Activated naive CD8-positive, alpha-beta T cell treated with anti-CD3 and anti-CD28 coated beads, Interleukin-2, amount 10 ng/mL, durations not matched to agents 7 days and 5 days (primary cell): ENCODE measurements around the gene KCNC1. TPM values are rescaled to one million over a fixed set of nuclear protein-coding genes. Genes with fewer than 3 reads are reported as not detected.

Experiments used
- ATAC-seq: fragments of 150-1000 bp; cut with Tn5 transposase; one replicate; pipeline ENCODE4 v1.10.0; 2021; ENCODE audit warnings: low read depth, moderate library complexity
- POLR2A ChIA-PET: fragments of 350-600 bp; sonication (Branson Sonifier 250); formaldehyde crosslinking; loops from one replicate; lab custom pipeline; 2021; ENCODE audit warnings: antibody characterized with exemption; lab: Charles Lee
- DNase-seq: peaks from one replicate; pipeline ENCODE4 v3.0.0; 2021
- H3K27ac Mint-ChIP-seq: one replicate; pipeline ENCODE4 v1.8.0; 2022; ENCODE audit warnings: mild to moderate bottlenecking, mixed read lengths
- H3K27me3 Mint-ChIP-seq: one replicate; pipeline ENCODE4 v1.8.0; 2022; ENCODE audit warnings: mild to moderate bottlenecking, moderate library complexity, mixed read lengths
- H3K36me3 Mint-ChIP-seq: one replicate; pipeline ENCODE4 v1.8.0; 2021; ENCODE audit warnings: mild to moderate bottlenecking, mixed read lengths
- H3K4me1 Mint-ChIP-seq: one replicate; pipeline ENCODE4 v1.8.0; 2021; ENCODE audit warnings: mixed read lengths
- H3K4me3 Mint-ChIP-seq: one replicate; pipeline ENCODE4 v1.8.0; 2022; ENCODE audit warnings: mild to moderate bottlenecking, moderate library complexity, mixed read lengths
- H3K9me3 Mint-ChIP-seq: one replicate; pipeline ENCODE4 v1.8.0; 2021; ENCODE audit warnings: mixed read lengths
- total RNA-seq, 2 experiments: library from RNA; stranded (reverse); gene quantifications; one replicate each; pipeline ENCODE4 v1.2.3, GENCODE V29; 2021

Gene KCNC1
- total RNA-seq, 2 experiments from 2014 or later, result not detected

DNA sequence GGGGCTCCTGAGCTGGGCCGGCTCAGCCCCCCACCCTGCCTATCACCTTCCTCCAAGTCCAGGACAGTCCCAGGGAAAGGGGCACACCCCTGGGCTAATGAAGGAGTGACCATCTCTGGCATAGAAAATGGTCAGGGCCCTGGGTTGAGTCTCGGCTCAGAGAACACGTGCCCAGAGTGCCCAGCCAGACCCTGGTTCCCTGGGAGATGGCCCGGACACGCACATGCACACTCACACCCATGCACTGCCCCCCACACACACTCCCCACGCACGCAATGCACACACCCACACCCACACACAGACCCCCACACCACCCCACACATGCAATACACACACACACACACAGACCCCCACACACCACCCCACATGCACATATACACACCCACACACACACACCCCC lies 28.7 kb downstream of the KCNC1 start:
- Mint-ChIP-seq H3K27ac (no peak overlapping the region), H3K36me3 (no peaks in the 10 kb centered on the region), H3K27me3 (peaks cover 2% of the 10 kb centered on the region), H3K9me3 (no peaks in the 10 kb centered on the region), H3K4me3 (no peak overlapping the region), H3K4me1 (no peaks in the 10 kb centered on the region)
- POLR2A ChIA-PET, result no interaction called here
- ATAC-seq, result no peak
- DNase-seq, result no peak

DNA sequence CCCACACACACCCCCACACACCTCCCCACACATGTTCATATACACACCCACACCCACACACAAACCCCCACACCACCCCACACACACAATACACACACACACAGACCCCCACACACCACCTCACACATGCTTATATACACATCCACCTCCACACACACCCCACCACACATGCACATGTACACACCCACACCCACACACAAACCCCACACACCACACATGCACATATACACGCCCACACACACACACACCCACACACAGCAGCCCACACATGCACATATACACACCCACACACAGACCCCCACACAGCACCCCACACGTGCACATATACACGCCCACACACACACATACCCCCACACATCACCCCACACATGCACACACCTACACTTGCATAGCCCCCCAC lies 29.1 kb downstream of the KCNC1 start:
- DNase-seq (no peak), ATAC-seq (no peak)
- Mint-ChIP-seq H3K4me3 (no peak overlapping the region), H3K36me3 (no peaks in the 10 kb centered on the region), H3K27ac (no peak overlapping the region), H3K27me3 (peaks cover 2% of the 10 kb centered on the region), H3K9me3 (no peaks in the 10 kb centered on the region), H3K4me1 (no peaks in the 10 kb centered on the region)
- POLR2A ChIA-PET, result no interaction called here

DNA sequence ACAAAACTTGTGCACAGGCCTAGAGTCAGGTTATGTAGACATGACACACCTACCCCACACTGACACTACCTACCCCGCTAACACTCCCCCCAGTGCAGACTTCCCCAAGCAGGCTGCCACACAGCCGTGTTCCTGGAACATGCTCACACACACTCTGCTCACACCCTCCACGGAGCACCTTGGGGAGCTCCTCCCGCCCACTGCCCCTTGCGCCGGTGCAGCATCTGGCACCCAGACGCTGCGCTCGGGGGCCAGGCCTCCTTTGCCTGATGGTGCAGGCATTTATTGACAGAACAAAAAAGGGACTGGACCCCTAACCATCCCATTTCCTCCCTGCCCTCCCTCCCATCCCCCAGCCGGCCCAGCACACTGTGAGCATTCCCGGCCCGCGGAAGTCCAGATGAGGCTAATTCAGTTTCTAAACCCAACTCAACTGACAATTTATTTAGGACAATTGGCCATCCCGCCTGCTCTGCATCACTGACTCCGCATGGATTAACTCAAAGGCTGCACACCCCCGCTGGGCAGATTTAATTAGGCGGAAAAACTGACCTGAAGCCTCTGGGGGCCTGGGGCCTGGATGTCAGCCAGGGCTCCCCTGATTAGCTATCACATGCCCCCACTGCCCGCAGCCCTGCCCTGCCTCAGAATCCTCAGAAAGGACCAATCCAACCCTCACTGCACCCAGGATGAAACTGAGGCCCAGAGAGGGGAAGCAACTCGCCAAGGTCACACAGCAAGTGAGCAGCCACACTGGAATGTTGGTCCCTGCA lies 30.1 kb downstream of the KCNC1 start:
- H3K36me3 Mint-ChIP-seq, result no peaks in the 10 kb centered on the region
- no peaks in the 10 kb centered on the region for H3K4me1 Mint-ChIP-seq
- no peak for DNase-seq
- H3K27ac Mint-ChIP-seq, result no peak overlapping the region
- no peaks in the 10 kb centered on the region for H3K9me3 Mint-ChIP-seq
- peaks cover 2% of the 10 kb centered on the region for H3K27me3 Mint-ChIP-seq
- H3K4me3 Mint-ChIP-seq, result no peak overlapping the region
- no peak for ATAC-seq
- POLR2A ChIA-PET, result no interaction called here

DNA sequence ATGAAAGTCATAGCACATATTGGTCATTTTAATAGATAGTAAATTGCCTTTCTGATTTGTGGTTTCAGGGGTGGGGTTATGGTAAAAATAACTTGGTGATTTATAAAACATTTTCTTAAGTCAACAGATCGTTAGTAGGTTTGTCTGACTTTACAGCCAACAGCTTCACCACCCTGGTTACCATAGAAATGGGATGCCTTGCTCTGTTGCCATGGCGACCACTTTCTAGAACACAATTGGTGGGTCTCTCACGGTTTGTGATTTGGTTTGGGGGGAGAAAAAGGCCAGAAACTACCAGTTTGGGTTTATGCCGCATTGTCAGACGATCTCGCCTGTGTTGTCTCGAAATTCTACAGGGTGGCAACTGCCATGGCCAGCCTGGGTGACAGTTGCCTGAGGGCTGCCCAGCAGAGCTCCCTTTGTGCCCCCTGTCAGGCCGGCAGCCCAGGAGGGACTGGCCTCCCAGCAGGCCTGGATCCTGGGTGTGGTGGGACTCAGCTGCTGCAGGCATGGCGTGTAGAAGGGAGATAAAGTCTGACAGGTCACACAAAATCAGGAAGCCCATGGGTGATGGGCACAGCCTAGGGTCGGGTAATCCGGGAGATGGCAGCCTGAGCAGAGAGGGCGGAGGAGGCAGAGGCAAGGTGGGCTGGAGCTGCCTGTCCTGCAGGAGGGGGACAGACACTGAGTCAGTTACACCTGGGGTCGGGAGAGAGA lies 30.9 kb downstream of the KCNC1 start:
- DNase-seq, result no peak
- no peak overlapping the region for H3K4me3 Mint-ChIP-seq
- H3K9me3 Mint-ChIP-seq, result no peaks in the 10 kb centered on the region
- H3K27ac Mint-ChIP-seq, result no peak overlapping the region
- H3K36me3 Mint-ChIP-seq, result no peaks in the 10 kb centered on the region
- POLR2A ChIA-PET, result interaction anchor here (0.5 kb wide), 1 partner anchor 376 kb away, joined by 5 read pairs; no protein-coding TSS in a partner anchor
- H3K4me1 Mint-ChIP-seq, result no peaks in the 10 kb centered on the region
- peaks cover 2% of the 10 kb centered on the region for H3K27me3 Mint-ChIP-seq
- ATAC-seq, result no peak

DNA sequence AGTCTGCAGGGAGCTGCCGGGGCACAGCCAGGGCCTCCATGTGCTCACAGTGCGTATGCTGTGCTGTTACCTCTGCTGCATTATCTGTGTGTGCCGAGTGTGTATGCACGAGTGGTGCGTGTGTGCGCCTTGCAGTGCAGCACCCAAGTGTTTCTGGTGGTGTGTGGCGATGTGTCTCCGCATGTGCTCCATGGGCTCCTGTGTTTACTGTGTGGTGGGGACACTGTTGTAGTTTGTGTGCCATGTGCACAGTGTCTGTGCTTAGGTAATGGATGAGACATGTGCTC lies 31.4 kb downstream of the KCNC1 start:
- no peaks in the 10 kb centered on the region for H3K9me3 Mint-ChIP-seq
- no peaks in the 10 kb centered on the region for H3K4me1 Mint-ChIP-seq
- H3K4me3 Mint-ChIP-seq, result no peak overlapping the region
- DNase-seq (no peak), ATAC-seq (no peak)
- H3K27me3 Mint-ChIP-seq, result peaks cover 2% of the 10 kb centered on the region
- no peaks in the 10 kb centered on the region for H3K36me3 Mint-ChIP-seq
- POLR2A ChIA-PET, result no interaction called here
- no peak overlapping the region for H3K27ac Mint-ChIP-seq

DNA sequence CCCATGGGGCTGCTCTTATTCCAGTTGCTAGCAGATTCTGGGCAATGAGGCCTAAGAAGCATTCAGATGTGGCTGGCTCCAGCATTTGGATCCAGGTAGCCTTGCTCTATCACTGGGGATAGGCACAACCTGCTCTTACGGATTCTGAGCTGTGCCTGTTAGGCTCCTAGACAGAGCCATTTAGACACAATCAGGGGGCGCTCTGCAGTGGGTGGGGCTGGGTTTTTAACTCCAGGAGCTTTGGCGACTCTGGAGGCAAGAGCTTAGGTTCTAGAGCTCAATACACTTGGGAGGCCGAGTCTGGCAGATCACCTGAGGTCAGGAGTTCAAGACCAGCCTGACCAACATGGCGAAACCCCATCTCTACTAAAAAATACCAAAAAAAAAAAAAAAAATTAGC lies 32.0 kb downstream of the KCNC1 start:
- no peak for DNase-seq
- H3K9me3 Mint-ChIP-seq, result no peaks in the 10 kb centered on the region
- POLR2A ChIA-PET, result interaction anchor here (0.7 kb wide), 1 partner anchor 719 kb away, joined by 3 read pairs; no protein-coding TSS in a partner anchor
- H3K4me3 Mint-ChIP-seq, result no peak overlapping the region
- H3K27ac Mint-ChIP-seq, result no peak overlapping the region
- ATAC-seq, result no peak
- H3K36me3 Mint-ChIP-seq, result no peaks in the 10 kb centered on the region
- peaks cover 2% of the 10 kb centered on the region for H3K27me3 Mint-ChIP-seq
- no peaks in the 10 kb centered on the region for H3K4me1 Mint-ChIP-seq

DNA sequence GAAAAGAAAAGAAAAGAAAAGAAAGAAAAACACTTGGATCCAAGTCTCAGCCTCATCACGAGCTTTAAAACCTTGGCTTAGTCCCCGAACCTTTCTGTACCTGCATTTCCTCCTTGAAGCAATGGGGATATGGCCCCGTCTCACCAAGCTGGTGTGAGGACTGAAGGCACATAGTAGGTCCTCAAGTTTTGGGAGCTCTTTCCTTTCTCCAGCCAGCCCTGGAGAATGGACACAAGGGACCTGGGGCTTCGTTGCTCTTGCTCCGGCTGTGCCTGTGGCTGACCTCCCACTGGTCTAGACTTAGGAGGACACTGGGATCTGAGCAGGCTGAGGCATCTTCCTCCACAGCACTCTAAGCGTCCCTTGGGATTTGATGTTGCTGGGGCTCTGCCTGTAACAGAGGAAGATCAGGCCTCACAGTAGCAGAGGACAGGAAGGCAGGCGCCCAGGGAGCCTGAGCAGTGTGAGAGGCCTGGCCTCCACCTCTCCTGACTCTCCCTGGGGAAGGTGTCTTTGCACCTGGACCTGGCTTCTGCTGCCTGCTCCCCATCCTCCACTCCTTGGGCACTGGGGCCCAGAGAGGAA lies 32.8 kb downstream of the KCNC1 start:
- Mint-ChIP-seq H3K27ac (no peak overlapping the region), H3K4me1 (no peaks in the 10 kb centered on the region), H3K27me3 (no peaks in the 10 kb centered on the region), H3K4me3 (no peak overlapping the region), H3K36me3 (no peaks in the 10 kb centered on the region), H3K9me3 (no peaks in the 10 kb centered on the region)
- ATAC-seq (no peak), DNase-seq (no peak)
- POLR2A ChIA-PET, result no interaction called here

DNA sequence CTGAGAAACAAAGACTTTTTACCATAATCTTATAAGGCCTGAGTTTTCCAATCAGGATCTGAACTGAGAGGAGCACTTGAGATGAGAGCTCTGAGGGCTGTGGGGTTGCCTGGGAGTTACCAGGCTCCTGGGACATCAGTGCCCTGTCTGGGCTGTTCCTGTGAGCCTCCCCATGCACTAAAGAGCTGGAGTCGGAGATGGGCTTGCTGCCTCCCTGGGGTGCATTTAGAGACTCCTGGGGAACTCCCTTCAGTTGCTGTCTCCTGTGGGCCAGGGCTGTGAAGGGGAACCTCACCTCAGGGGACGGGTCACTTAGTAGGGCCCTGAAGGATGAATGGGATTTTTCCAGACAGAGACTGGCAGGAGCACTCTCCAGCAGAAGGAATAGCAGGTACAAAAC lies 33.3 kb downstream of the KCNC1 start:
- Mint-ChIP-seq H3K36me3 (no peaks in the 10 kb centered on the region), H3K27me3 (no peaks in the 10 kb centered on the region), H3K27ac (no peak overlapping the region), H3K9me3 (no peaks in the 10 kb centered on the region), H3K4me3 (no peak overlapping the region), H3K4me1 (no peaks in the 10 kb centered on the region)
- DNase-seq (no peak), ATAC-seq (no peak)
- POLR2A ChIA-PET, result no interaction called here

DNA sequence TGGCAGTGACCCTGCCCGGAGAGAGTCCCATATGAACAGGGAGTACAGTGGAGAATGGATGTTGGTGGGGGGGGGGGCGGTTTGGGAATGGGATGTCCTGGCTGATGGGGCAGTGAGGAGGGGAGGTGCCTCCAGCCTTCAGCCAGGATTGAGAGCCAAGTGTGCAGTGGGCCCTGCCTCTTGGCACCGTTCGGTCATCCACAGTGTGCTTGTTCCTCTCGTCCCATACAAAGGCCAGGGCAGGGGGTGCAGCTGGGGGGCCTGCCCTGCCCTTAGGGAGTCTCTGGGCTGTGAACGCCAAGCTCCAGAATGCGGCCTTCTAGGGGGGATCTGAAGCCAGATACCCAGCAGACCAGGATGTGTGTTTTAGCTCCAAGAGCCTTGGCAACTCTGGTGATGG lies 34.0 kb downstream of the KCNC1 start:
- H3K9me3 Mint-ChIP-seq, result no peaks in the 10 kb centered on the region

DNA sequence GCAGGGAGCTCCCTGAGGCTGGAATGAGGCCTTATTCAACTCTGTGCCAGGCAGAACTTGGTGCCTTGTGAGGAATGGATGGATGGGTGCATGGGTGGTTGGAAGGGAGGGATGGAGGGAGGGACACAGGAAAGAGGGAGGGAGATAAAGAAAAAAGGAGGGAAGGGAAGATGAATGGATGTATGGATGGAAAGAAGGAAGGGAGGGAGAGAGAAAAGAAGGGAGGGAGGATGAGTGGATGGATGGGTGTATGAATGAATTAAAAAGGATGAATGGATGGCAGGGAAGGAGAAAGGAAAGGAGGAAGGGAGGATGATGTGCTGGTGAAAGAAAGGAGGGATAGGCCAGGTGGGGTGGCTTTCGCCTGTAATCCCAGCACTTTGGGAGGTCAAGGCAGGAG lies 34.6 kb downstream of the KCNC1 start:
- H3K36me3 Mint-ChIP-seq, result no peaks in the 10 kb centered on the region
- H3K27me3 Mint-ChIP-seq, result no peaks in the 10 kb centered on the region
- DNase-seq, result no peak
- no peak for ATAC-seq
- no peaks in the 10 kb centered on the region for H3K9me3 Mint-ChIP-seq
- POLR2A ChIA-PET, result no interaction called here
- H3K4me1 Mint-ChIP-seq, result no peaks in the 10 kb centered on the region
- H3K4me3 Mint-ChIP-seq, result no peak overlapping the region
- H3K27ac Mint-ChIP-seq, result no peak overlapping the region

More for the DNA sequence above, 34.0 kb downstream of the KCNC1 start:
- H3K4me3 Mint-ChIP-seq, result no peak overlapping the region
- H3K27ac Mint-ChIP-seq, result no peak overlapping the region
- ATAC-seq (no peak), DNase-seq (no peak)
- no peaks in the 10 kb centered on the region for H3K4me1 Mint-ChIP-seq
- H3K27me3 Mint-ChIP-seq, result no peaks in the 10 kb centered on the region
- no peaks in the 10 kb centered on the region for H3K36me3 Mint-ChIP-seq
- POLR2A ChIA-PET, result no interaction called here

DNA sequence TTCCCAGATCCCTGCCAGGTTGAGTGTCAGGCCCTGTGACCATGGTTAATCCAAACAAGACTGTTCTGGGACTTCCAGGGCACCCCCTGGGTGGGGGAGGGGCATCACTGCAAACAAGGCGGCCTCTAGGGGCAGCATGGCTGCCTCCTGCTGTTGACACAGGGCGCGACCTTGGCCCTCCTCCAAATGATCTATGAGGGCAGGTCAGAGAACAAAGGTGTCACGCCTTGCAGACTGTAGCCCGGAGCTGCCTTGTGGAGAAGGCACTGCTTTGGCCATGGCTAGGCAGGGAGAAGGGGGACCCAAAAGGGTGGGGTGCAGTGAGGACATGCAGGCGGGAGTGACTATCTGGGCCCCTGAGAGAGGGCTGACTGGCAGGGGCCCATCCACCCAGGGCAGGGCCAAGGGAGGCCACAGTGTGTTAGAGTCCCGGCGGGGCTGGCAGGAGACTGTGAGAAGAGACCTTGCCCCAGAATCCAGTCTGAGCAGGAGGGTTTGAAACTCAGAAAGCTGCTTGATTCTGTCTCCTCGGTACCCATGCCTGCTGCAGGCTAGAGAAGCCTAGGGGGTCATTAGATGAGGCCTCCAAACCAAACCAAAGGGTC lies 35.6 kb downstream of the KCNC1 start:
- H3K36me3 Mint-ChIP-seq, result no peaks in the 10 kb centered on the region
- H3K4me3 Mint-ChIP-seq, result no peak overlapping the region
- no peaks in the 10 kb centered on the region for H3K27me3 Mint-ChIP-seq
- no peaks in the 10 kb centered on the region for H3K4me1 Mint-ChIP-seq
- H3K27ac Mint-ChIP-seq, result no peak overlapping the region
- DNase-seq, result no peak
- no peaks in the 10 kb centered on the region for H3K9me3 Mint-ChIP-seq
- ATAC-seq, result no peak
- POLR2A ChIA-PET, result no interaction called here

DNA sequence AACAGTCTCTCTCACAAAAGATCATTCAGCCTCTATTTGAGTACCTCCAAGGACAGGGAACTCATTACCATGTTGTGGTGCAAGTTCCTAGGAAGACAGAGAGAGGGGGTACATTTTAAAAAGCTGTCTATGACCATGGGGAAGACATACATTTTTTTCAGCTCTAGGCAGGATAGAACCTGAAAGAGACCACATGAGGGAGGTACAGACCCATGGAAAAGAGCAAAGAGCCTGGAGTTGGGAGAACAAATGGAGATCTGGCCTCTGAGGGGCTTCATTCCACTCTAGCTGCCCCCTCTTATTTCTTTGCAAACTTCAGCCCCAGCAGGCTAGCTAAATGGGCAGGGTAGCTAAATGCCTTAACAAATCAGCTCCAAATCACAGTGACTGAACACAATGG lies 36.3 kb downstream of the KCNC1 start:
- H3K4me3 Mint-ChIP-seq, result no peak overlapping the region
- no peak for ATAC-seq
- H3K4me1 Mint-ChIP-seq, result no peaks in the 10 kb centered on the region

DNA sequence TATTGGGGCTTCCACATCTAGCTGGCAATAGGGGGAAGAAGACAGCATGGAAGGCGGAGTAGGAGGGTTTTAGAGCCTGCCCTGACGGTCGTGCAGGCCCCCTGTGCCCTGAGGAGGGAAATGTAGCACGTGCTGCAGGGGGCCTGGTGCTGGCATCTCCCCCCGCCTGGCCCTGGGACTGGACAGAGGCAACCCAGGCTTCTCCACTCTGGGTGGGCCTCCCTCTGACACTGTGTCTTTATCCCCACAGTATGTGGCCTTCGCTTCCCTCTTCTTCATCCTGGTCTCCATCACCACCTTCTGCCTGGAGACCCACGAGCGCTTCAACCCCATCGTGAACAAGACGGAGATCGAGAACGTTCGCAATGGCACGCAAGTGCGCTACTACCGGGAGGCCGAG lies 36.8 kb downstream of the KCNC1 start:
- Mint-ChIP-seq H3K4me1 (no peaks in the 10 kb centered on the region), H3K9me3 (no peaks in the 10 kb centered on the region), H3K27me3 (no peaks in the 10 kb centered on the region), H3K36me3 (no peaks in the 10 kb centered on the region), H3K4me3 (no peak overlapping the region), H3K27ac (no peak overlapping the region)
- DNase-seq (no peak), ATAC-seq (no peak)
- POLR2A ChIA-PET, result no interaction called here

More for the DNA sequence above, 36.3 kb downstream of the KCNC1 start:
- Mint-ChIP-seq H3K27ac (no peak overlapping the region), H3K36me3 (no peaks in the 10 kb centered on the region), H3K9me3 (no peaks in the 10 kb centered on the region), H3K27me3 (no peaks in the 10 kb centered on the region)
- POLR2A ChIA-PET, result no interaction called here
- DNase-seq, result no peak
